Activated T-helper 9 cell treated with anti-CD3 and anti-CD28 coated beads, Interleukin-2, amount 50 U/mL, for 16 hours (primary cell): ENCODE data around the gene ATP1A1.

ENCODE experiments used
- DNase-seq: peaks from one replicate; pipeline ENCODE4 v3.0.0-alpha.2; 2020; ENCODE audit warnings: low read depth

Gene ATP1A1

DNA sequence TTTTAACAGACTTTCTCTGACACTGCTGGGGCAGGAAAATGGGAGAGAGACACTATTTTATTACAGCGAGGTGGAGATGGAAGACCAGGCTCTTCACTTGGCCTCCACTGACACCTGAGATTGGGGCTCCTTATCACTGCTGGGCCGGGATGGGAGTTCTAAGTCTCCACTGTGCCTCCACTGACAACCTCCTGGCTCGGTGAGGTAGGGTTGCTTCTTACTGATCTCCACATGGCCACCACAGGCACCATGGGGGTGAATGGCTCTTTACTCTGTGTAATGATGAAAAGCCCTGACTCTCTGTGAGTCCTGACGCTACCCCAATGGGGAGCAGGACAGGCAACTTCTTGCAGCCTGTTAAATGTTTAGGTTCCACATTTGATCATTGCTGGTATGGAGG is 67.7 kb downstream of the ATP1A1 start:
- DNase-seq, result no peak

DNA sequence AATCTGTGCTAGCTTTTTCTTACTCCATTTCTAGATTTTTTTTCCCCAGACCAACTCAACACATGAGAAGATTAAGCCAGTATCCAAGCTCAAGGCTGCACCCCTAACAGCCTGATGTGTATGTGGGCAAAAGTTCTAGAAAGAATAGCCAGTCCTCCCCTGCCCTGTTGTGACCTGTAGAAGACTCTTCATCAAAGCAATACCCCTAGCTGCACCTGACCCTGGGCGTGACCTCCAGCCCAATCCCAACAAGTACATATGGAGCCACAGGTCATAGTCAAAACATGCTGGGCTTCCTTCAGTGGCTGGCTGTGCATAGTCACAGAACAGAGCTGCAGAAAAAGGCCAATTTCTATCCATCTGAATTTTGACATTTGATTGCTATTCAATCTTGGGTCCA is 72.5 kb downstream of the ATP1A1 start:
- no peak for DNase-seq

DNA sequence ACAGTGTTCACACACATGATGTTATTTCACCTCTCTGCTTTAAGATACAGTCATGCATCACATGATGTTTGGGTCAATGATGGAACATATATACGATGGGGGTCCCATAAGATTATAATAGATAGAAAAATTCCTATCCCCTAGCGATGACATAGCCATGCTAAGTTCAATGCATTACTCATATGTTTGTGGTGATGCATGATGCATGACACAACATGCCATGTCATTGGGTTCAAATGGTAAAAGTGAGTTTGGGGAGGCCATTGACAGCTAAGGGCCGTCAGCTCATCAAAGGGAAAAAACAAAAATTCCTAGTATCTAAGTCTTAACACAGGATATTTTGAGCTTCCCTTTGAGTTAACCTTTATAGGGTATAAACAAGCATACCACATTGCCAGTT is 73.6 kb downstream of the ATP1A1 start:
- no peak for DNase-seq

DNA sequence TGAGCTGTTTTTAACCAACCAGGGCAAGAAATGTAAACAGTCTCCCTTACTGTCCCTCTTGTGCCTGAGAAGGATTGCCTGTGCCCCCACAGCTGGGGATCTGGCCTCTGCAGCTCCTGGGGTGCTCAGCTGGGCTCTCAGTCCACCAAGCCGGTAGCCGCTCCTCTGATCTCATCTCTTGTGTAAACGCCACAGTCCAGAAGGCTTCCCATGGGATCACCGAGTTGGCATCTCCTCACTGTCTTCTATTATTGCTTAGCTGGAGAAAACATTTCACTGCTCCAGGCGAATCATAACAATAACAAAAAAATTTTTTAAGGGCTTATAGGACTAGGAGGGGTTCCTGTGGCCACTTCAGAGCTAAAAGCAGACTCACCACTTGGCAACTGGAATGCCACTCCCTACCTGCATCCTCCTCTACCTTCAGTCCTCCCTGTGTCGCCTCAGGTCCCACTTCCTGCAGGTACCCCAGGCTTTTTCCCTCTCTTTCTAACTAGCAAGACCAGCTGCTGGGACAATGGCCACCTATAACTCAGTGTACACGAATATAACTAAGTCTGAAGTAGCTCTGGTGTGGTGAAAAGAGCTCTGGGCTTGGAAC is 75.8 kb downstream of the ATP1A1 start:
- DNase-seq, result no peak

DNA sequence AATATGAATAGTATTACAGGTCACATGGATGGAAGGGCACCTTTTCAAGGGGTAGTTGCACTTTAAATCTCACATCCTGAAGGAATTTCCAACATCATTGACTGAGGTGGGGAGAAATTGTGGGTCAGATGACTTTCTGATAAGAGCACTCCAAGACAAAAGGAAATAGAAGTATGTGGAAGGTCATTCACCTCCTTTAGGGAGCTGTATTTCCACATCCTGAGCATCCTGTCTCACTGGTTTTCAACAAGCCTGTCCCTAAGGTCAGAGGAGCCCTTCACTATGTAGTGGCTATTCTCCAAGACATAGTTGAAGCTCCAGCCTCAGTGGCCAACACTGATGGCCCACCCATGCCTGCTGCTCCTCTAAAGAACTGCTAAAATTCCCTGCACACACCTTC is 76.5 kb downstream of the ATP1A1 start:
- no peak for DNase-seq

DNA sequence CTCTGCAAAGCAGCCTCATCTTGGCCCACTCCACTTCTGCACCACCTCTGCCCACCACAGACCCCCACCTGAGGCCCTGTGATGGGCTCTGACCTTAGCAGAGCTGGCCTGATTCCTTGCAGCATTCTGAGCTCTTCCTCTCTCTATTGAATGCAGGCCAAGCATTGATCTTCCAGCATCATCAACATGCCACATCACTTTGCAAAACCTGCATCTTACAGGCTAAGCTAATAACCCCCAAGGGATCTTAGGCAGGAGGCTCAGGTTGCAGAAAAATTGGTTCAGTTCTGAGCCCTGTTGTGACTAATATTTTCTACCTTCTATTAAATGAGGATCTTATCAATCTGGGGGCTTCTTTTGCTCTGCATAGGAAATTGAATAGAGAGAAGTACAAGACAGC is 78.7 kb downstream of the ATP1A1 start:
- DNase-seq, result no peak

DNA sequence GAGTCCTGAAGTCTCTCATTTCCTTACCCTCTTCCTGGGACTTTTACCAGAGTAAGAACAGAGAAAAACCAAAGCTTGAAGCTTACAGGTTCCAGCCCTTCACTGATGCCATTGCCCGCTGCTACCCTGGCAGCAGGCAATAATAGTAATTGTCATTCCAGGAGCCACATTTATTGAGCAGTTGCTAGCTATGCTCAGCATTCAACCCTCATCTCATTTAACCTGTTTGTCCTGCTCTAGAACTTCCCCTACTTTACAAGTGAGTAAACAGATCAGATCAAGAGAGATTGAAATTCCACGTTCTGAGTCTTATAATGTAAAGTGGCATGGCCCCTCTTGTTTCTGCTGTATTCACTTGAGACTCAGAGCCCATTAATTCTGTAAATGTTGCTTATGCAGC is 80.4 kb downstream of the ATP1A1 start:
- DNase-seq, result no peak

DNA sequence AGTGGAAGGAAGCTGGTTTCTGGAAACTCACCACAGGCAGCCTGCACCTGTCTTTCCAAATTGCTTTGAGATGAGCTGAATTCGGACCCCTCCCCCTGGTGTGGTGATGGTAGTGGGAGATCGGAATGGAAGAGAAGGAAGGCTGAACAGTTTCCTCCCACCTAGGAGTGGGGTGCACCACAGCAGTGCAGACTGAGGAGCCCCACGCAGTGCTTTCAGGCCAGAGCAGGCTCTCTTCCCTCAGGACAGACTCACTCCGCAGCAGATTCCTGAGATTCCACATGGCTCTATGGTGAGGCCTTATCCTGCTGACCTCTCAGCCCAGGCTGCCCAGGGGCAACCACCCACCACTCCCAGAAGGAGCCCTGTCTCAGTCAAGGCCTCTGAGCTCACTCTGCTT is 80.9 kb downstream of the ATP1A1 start:
- no peak for DNase-seq
